ENCODE measurements around the gene FRMPD4. TPM values are rescaled to one million over a fixed set of nuclear protein-coding genes. Genes with fewer than 3 reads are reported as not detected.

The FRMPD4 gene
- total RNA-seq, 1 donor, result 3.9 TPM

DNA sequence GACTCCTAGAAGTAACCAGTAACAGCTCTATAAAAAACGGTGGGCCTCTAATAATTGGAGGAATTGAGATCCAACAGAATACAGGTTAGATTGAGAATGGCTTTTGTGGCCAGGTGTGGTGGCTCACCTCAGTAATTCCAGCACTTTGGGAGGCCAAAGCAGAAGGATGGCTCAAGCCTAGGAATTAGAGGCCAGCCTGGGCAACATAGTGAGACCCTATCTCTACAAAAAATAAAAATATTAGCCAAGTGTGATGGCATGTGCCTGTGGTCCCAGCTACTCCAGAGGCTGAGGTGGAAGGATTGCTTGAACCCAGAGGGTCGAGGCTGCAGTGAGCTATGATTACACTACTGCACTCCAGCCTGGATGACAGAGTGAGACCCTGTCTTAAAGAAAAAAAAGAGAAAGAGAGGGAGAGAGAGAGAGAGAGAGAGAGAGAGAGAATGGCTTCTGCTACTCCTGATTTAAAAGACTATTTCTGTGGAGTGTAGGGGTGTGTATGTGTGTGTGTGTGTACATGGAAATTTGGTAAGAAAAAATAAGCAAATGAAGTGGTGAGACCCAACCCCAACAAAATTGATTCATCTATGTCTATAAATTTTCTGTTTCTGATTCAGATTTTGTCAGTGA lies 89.3 kb downstream of the FRMPD4 start:
- H3K4me3 ChIP-seq (ENCODE audit: low read depth, low read length), result no peak overlapping the region
- TF ChIP-seq, protein P1, sequence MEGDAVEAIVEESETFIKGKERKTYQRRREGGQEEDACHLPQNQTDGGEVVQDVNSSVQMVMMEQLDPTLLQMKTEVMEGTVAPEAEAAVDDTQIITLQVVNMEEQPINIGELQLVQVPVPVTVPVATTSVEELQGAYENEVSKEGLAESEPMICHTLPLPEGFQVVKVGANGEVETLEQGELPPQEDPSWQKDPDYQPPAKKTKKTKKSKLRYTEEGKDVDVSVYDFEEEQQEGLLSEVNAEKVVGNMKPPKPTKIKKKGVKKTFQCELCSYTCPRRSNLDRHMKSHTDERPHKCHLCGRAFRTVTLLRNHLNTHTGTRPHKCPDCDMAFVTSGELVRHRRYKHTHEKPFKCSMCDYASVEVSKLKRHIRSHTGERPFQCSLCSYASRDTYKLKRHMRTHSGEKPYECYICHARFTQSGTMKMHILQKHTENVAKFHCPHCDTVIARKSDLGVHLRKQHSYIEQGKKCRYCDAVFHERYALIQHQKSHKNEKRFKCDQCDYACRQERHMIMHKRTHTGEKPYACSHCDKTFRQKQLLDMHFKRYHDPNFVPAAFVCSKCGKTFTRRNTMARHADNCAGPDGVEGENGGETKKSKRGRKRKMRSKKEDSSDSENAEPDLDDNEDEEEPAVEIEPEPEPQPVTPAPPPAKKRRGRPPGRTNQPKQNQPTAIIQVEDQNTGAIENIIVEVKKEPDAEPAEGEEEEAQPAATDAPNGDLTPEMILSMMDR (IDR thresholded peaks at IDR 0.05; ENCODE audit: insufficient read depth, low read depth, low read length), result no peak
- DNase-seq (ENCODE audit: low read depth), result no peak

DNA sequence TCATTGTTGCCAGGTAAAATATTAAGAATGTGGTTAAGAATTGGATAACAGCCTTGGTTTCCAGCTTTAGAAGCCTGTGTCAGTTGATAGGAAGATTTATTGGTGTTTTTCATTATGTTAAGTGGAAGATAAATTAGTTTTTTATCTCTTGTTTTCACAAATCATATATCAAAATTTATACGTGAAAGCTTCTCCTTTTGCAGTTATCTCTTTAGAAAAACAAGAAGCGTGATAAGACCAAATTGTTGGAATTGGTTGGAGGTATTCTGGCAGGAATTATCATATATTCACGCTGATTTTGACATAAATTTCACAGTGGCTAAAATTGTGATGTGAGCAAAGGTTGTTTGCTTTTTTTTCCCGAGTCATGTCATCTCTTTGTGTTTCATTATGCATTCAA lies 90.6 kb downstream of the FRMPD4 start:
- DNase-seq (ENCODE audit: low read depth), result no peak
- H3K4me3 ChIP-seq (ENCODE audit: low read depth, low read length), result no peak overlapping the region
- TF ChIP-seq, protein P1 (IDR thresholded peaks at IDR 0.05; ENCODE audit: insufficient read depth, low read depth, low read length), result no peak

DNA sequence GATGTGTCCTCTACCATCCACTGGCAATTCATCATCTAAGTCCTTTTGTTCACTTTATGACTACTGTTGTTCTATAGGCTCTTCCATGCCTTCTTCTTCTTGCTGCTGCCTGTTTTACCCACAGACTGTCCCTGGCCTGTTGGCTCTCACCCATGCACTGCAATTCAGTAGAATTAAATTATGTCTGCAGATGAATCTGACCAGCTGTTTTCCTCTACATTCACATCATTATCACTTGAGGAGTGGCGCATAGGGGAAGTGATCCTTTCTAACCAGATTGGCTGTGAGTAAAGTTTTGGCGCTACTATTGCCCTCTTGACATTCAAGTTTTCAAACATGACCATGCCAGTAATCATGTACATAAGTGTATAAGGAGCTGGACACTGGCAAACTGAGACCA lies 91.7 kb downstream of the FRMPD4 start:
- no peak overlapping the region for H3K4me3 ChIP-seq (ENCODE audit: low read depth, low read length)
- TF ChIP-seq, protein P1 (IDR thresholded peaks at IDR 0.05; ENCODE audit: insufficient read depth, low read depth, low read length), result no peak
- no peak for DNase-seq (ENCODE audit: low read depth)

DNA sequence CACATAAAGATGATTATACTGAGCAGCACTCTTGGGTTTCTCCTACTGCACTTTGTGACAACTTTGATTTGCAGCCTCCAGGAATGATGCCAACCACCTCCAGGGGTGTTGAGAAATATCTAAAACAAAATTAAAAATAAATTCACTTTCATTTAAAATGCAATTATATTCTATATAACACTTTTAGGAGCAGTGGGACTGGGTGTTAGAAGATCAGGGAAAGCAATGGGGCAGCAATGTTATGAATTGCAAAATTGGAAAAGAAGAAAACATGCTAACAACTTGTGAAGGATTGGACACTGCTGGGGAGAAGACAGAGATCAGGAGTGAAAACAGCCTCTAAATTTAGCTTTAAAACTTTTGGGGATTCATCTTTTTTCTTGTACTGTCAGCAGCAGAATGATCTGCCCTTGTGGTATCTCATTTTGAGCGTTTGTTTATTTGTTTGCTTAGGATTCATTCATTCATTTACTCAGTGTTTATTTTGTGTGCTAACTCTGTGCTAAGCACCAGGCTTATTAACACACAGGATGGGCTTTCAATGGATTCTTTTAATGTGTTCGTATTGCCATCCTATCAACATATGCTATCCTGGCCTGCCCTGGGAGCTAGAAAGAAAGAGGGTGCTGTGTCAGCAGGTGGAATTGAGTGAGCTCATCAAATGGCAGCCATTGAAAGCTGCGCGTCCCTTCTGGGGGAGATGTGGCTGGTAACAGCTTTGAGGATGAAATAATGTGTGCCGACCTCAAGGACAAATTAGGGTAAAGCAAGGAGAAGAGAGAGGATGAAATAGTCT lies 96.5 kb downstream of the FRMPD4 start:
- TF ChIP-seq, protein P1 (IDR thresholded peaks at IDR 0.05; ENCODE audit: insufficient read depth, low read depth, low read length), result no peak
- H3K4me3 ChIP-seq (ENCODE audit: low read depth, low read length), result no peak overlapping the region
- peak; percentile 11 for DNase-seq (ENCODE audit: low read depth)

DNA sequence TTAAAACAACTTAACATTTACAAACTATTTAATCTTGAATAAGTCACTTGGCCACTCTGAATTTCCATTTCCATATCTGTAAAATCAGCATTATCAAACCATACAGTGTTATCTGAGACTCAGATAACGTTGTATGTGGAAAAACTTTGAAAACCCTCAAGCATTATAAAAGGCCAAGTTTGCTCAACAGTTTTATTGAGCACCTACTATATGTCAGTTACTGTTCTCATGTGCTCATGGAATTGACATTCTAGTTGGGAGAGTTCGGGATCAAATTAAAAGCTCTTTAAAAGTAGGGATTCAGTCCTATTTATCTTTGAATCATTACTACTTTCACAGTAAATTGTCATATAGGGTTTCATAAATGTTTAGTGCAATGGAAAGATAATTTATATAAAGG lies 97.9 kb downstream of the FRMPD4 start:
- no peak for DNase-seq (ENCODE audit: low read depth)
- TF ChIP-seq, protein P1 (IDR thresholded peaks at IDR 0.05; ENCODE audit: insufficient read depth, low read depth, low read length), result no peak
- no peak overlapping the region for H3K4me3 ChIP-seq (ENCODE audit: low read depth, low read length)

DNA sequence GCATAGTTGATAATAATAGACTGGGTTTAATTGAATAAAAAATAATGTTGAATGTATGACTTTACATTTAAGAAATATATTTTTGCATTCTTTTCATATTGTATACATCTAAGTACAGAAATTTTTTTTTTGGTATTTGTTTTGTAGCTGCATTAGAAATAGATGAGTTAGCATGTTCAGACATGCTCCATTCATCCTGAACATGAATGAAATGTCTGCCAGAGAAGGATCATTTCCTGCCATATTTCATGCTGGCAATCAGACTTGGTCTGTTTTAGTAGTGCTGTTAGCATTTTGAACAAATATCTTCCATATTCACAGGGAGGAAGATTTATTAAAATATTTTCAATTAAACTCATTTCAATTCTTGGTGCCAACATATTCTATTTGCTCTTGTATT lies 98.9 kb downstream of the FRMPD4 start:
- DNase-seq (ENCODE audit: low read depth), result no peak
- TF ChIP-seq, protein P1 (IDR thresholded peaks at IDR 0.05; ENCODE audit: insufficient read depth, low read depth, low read length), result no peak
- H3K4me3 ChIP-seq (ENCODE audit: low read depth, low read length), result no peak overlapping the region

Measured in fibroblast of villous mesenchyme (primary cell).